AG09309 (cell line): ENCODE measurements around the gene GTF3C5.
"Not testable (repeated sequence)": the region's sequence is repeated elsewhere in the genome, so short reads cannot be mapped to it uniquely, and the experiment has no call there.

Experiments used
- DNase-seq: peaks from one replicate; pipeline ENCODE4 v3.0.0-alpha.2; 2010; ENCODE audit warnings: low read depth
- H3K4me3 ChIP-seq: 2 replicates; pipeline ENCODE4 v1.5.1; 2011; ENCODE audit warnings: mild to moderate bottlenecking, low read depth, low read length, moderate library complexity; ENCODE audit not compliant: control insufficient read depth
- TF ChIP-seq, protein P1 (sequence below): IDR thresholded peaks from 2 replicates; pipeline ENCODE4 v1.5.1; 2011; ENCODE audit warnings: mild to moderate bottlenecking, low read depth, low read length, inconsistent platforms; ENCODE audit not compliant: insufficient read depth, control insufficient read depth; ENCODE audit errors: missing control alignments

GTF3C5 gene

DNA sequence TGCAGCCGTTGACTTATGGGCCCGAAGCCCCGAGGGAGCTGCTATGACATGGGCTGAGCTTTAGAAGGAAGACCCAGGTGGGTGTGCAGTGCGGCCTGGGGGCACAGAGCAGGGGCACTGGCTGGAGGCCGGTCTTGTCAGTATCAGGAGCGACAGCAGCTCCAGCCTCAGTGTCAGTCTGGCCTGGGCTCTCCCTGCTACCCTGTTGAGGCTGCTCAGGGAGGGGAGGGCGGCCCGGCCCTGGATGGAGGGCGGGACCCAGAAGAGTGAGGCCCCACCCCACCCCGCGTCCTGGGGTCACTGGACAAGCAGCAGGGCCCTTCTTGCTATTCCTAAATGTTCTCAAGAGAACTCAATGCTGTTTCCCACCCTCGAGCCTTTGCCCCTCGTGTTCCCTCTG is 34.3 kb upstream of the GTF3C5 start:
- no peak for DNase-seq
- no peak overlapping the region for H3K4me3 ChIP-seq
- TF ChIP-seq, protein P1, sequence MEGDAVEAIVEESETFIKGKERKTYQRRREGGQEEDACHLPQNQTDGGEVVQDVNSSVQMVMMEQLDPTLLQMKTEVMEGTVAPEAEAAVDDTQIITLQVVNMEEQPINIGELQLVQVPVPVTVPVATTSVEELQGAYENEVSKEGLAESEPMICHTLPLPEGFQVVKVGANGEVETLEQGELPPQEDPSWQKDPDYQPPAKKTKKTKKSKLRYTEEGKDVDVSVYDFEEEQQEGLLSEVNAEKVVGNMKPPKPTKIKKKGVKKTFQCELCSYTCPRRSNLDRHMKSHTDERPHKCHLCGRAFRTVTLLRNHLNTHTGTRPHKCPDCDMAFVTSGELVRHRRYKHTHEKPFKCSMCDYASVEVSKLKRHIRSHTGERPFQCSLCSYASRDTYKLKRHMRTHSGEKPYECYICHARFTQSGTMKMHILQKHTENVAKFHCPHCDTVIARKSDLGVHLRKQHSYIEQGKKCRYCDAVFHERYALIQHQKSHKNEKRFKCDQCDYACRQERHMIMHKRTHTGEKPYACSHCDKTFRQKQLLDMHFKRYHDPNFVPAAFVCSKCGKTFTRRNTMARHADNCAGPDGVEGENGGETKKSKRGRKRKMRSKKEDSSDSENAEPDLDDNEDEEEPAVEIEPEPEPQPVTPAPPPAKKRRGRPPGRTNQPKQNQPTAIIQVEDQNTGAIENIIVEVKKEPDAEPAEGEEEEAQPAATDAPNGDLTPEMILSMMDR = no peak

DNA sequence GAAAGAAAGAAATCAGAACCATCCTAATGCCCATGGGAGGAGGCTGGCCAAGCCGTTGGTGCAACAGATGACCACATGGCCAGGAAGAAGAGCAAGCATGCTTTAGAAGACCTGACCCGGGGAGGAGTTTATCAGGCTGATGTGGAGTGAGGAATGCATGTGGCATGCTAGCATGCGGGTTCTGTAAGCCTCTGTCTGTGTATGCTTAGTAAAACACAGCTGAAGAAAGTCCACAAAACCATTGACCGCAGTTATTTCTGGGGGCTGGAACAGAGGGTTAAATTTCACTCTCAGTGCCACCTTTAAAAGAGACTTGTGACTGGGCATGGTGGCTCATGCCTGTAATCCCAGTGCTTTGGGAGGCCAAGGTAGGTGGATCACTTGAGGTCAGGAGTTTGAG is 33.2 kb upstream of the GTF3C5 start:
- no peak overlapping the region for H3K4me3 ChIP-seq
- no peak for DNase-seq
- TF ChIP-seq, protein P1 = no peak

DNA sequence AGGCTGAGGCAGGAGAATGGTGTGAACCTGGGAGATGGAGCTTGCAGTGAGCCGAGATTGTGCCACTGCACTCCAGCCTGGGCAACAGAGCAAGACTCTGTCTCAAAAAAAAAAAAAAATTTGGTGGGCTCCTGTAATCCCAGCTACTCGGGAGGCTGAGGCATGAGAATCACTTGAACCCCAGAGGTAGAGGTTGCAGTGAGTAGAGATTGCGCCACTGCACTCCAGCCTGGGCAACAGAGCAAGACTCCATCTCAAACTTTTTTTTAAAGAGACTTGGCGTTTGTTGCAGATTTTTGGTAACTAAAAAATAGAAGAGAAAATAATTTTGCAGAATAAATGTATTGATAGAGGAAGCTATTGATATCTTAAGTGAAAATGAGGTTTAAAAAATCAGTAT is 32.6 kb upstream of the GTF3C5 start:
- H3K4me3 ChIP-seq, DNase-seq: not testable (repeated sequence)

DNA sequence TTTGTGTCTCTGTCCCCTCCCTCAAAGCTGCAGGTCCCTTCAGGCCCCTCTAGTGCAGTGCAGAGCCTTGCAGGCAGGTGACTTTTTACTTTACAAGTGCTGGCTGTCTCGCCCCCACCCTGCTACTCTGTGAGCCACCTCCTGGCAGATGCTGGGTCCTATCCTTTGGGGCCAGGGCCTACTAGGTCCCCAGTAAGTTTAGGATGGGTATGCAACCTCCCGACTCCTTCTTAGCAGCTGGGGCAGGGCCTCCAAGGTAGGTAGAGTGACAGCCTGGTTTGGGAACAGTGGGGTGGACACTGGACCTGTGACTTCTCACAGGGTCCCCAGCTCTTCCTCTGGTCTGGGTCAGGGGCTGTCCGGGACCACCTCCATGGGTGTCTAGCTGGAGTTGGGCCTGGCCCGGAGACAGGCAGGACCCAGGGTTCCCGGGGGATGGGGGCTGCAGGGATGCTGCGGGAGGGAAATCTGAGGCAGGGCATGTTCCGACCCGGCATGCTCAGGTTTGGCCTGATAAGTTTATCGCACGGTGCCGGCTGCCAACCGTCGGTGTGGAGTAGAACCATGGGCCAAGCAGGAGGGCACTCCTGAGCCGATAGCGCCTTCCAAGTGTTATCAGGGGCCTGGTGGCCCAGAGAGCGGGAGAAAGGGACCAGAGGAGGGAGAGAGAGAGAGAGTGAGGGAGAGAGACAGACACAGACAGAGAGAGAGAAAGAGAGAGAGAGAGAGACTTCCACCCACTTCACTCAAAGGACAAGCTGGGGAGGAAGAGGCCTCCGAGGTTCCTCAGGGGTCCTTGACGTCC is 31.8 kb upstream of the GTF3C5 start:
- no peak overlapping the region for H3K4me3 ChIP-seq
- TF ChIP-seq, protein P1 = no peak
- DNase-seq = no peak

DNA sequence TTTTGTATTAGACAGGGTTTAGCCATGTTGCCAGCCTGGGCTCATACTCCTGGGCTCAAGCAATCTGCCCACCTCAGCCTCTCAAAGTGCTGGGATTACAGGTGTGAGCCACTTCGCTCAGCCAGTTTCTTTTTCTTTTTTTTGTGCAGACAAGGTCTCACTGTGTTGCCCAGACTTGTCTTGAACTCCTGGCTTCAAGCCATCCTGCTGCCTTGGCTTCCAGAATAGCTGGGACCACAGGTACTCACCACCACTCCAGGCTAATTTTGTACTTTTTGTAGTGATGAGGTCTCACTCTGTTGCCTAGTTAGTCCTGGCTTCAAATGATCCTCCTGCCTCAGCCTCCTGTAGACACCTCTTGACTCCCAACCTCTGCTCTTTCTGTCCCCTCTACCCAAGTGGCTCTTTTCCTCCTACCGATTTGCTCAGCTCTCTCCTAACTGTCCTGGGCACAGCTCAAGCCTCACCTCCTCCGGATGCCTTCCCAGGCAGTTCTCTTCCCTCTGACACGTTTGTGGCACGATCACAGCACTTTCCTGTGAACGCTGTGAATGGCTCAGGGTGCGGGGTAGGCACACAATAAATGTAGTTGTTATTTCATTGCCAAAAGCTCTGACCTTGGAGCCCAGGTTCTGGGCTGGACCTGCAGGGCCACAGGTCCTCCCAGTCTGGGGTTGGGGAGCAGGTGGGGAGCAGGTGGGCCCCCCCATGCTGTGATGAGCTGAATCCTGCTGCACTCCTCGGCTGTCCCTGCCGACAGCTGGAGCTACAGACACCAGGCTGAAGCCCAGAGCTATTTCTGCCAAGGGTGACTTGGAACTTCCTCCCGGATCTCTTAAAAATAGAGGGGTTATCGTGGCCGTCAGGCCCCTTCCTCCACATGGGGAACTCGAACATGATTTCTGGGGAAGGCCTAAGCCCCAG is 28.4 kb upstream of the GTF3C5 start:
- TF ChIP-seq, protein P1 = no peak
- no peak overlapping the region for H3K4me3 ChIP-seq
- DNase-seq = no peak

DNA sequence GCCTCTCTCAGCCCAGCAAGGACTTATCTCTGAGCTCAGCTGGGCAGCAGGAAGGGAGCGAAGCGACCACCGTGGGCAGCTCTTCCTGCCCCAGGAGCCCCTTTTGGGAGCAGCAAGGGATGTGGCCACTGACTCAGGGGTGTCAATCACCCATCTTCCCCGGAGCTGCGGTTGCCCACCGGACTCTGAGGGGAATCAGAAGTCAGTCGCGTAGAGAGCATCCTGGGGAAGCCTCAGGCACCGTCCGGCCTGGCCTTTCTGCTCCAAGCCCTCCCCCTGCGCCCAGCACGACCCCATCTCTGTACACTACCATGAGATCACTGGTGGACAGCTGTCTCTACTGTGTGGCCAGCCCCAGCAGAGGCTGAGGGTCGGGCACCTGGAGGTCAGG is 27.7 kb upstream of the GTF3C5 start:
- no peak for DNase-seq
- H3K4me3 ChIP-seq = no peak overlapping the region
- TF ChIP-seq, protein P1 = no peak

DNA sequence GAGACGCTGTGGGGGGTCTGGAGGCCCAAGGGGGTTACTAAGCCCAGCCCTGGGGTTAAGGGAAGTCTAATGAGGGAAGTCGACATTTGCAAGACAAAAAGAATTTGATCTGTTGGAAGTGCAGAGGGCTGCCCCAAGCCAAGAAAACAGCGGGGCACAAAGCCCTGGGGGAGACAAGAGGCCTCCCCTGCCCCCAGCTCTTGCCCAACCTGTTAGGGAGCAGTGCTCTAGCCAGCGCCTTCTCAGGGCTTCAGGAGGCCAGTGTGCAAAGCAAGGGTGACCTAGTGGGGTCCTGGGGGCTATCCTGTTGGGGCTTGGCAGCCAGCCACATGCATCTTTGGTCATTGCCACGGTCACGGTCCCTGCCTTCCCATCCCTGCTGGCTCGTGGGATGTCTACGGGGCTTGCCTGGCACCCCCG is 27.1 kb upstream of the GTF3C5 start:
- H3K4me3 ChIP-seq = no peak overlapping the region
- no peak for DNase-seq
- TF ChIP-seq, protein P1 = no peak
